ENCODE data around the gene ABCB9.

ABCB9 gene

GRCh38 chr12:122981587-122982476 lies 15.6 kb upstream of the ABCB9 start:
- no peak for DNase-seq

- DNase-seq = peak; percentile 43
Observed at GRCh38 chr12:122981036-122981471, 14.8 kb upstream of the ABCB9 start.

GRCh38 chr12:122980183-122981035 lies 14.1 kb upstream of the ABCB9 start, which contains the start of gene ARL6IP4:
Gene ARL6IP4 (plus strand): TSS chr12:122980681. CDS start chr12:122981140, 459 bp downstream.
- DNase-seq = peak; percentile 79

- DNase-seq = no peak
Observed at GRCh38 chr12:122979908-122980182, 13.6 kb upstream of the ABCB9 start.

GRCh38 chr12:122979001-122979907 lies 13.0 kb upstream of the ABCB9 start:
- no peak for DNase-seq

GRCh38 chr12:122978507-122978955 lies 12.3 kb upstream of the ABCB9 start:
- DNase-seq = no peak

GRCh38 chr12:122977655-122978392 lies 11.6 kb upstream of the ABCB9 start:
- no peak for DNase-seq

- no peak for DNase-seq
Observed at GRCh38 chr12:122977153-122977552, 10.9 kb upstream of the ABCB9 start.

GRCh38 chr12:122976648-122976975 lies 10.3 kb upstream of the ABCB9 start:
- no peak for DNase-seq

GRCh38 chr12:122975790-122976647 lies 9.8 kb upstream of the ABCB9 start:
- no peak for DNase-seq

- peak; percentile 95 for DNase-seq
Observed at GRCh38 chr12:122974892-122975789, 8.9 kb upstream of the ABCB9 start, which contains the start of gene OGFOD2. Gene OGFOD2 (plus strand): TSS chr12:122975244. CDS start chr12:122975252, 8 bp downstream.

- peak; percentile 100 for DNase-seq
Observed at GRCh38 chr12:122974274-122974891, 8.1 kb upstream of the ABCB9 start.

GRCh38 chr12:122969676-122970075 lies 3.4 kb upstream of the ABCB9 start:
- no peak for DNase-seq

- DNase-seq = no peak
Observed at GRCh38 chr12:122968104-122968503, 1.8 kb upstream of the ABCB9 start.

- no peak for DNase-seq
Observed at GRCh38 chr12:122966743-122967550, 684 bp upstream of the ABCB9 start.

GRCh38 chr12:122965321-122965751 lies 927 bp downstream of the ABCB9 start:
- DNase-seq = no peak

GRCh38 chr12:122964439-122965257 lies 1.6 kb downstream of the ABCB9 start:
- DNase-seq = no peak

GRCh38 chr12:122963941-122964265 lies 2.4 kb downstream of the ABCB9 start:
- no peak for DNase-seq

Data from stimulated activated CD8-positive, alpha-beta memory T cell treated with anti-CD3 and anti-CD28 coated beads, Interleukin-4, amount 100 ng/mL, for 48 hours (primary cell).